ENCODE measurements around the gene NDUFB3.

NDUFB3 gene

GRCh38 chr2:201046881-201047280 lies 24.9 kb upstream of the NDUFB3 start:
- TF ChIP-seq EZH2phosphoT487 (IDR thresholded peaks at IDR 0.05; ENCODE audit: low read length) (no peak), EZH2 (optimal IDR thresholded peaks at IDR 0.05; ENCODE audit: low read depth, low read length) (no peak)
- TF ChIP-seq, protein P1, sequence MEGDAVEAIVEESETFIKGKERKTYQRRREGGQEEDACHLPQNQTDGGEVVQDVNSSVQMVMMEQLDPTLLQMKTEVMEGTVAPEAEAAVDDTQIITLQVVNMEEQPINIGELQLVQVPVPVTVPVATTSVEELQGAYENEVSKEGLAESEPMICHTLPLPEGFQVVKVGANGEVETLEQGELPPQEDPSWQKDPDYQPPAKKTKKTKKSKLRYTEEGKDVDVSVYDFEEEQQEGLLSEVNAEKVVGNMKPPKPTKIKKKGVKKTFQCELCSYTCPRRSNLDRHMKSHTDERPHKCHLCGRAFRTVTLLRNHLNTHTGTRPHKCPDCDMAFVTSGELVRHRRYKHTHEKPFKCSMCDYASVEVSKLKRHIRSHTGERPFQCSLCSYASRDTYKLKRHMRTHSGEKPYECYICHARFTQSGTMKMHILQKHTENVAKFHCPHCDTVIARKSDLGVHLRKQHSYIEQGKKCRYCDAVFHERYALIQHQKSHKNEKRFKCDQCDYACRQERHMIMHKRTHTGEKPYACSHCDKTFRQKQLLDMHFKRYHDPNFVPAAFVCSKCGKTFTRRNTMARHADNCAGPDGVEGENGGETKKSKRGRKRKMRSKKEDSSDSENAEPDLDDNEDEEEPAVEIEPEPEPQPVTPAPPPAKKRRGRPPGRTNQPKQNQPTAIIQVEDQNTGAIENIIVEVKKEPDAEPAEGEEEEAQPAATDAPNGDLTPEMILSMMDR (IDR thresholded peaks at IDR 0.05; ENCODE audit: low read length): no peak
- H3K79me2 ChIP-seq (ENCODE audit: low read length): peaks cover 78% of the 10 kb centered on the region
- no peaks in the 10 kb centered on the region for H3K4me1 ChIP-seq (ENCODE audit: low read length)
- no peak for DNase-seq
- H3K27me3 ChIP-seq (replicated peaks; ENCODE audit: insufficient read depth, low read length): no peaks in the 10 kb centered on the region
- no peak overlapping the region for H3K4me3 ChIP-seq (ENCODE audit: low read length)
- H2AFZ ChIP-seq (ENCODE audit: low read length): no peak overlapping the region
- H3K4me2 ChIP-seq (ENCODE audit: low read depth, low read length): no peak overlapping the region
- no peaks in the 10 kb centered on the region for H3K9me2 ChIP-seq (replicated peaks; ENCODE audit: insufficient read depth, low read length)
- no peaks in the 10 kb centered on the region for H4K20me1 ChIP-seq (ENCODE audit: insufficient read depth, low read length)
- no peaks in the 10 kb centered on the region for H3K9me3 ChIP-seq (replicated peaks; ENCODE audit: insufficient read depth, low read length)
- H3F3A ChIP-seq (ENCODE audit: insufficient read depth, low read length): no peaks in the 10 kb centered on the region
- no peak overlapping the region for H3K27ac ChIP-seq (ENCODE audit: low read length)
- no peaks in the 10 kb centered on the region for H3K36me3 ChIP-seq (replicated peaks; ENCODE audit: insufficient read depth, low read length)
- H3K9ac ChIP-seq (ENCODE audit: low read length): no peak overlapping the region

- H3K36me3 ChIP-seq (replicated peaks; ENCODE audit: insufficient read depth, low read length): no peaks in the 10 kb centered on the region
Observed at GRCh38 chr2:201049455-201049854, 22.3 kb upstream of the NDUFB3 start.

DNA sequence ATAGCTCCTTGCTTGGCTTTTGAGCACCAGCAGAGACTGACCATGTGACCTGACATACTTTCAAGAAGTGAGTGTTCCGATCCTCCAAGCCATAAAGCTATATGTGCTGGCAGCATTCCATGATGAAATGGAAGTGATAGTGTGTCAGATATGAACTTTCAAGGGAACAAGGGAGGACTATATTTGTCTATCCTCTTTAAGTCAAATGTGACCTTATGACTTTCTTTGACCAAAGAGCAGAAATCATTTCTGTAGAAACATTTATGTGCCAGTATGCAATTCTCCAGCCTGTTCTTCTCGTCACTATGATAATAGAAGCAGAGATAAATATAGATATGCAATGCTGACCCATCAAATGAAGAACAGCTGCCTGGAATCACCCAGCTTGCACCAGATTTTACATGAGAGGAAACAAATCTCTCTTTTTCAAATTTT lies 14.7 kb upstream of the NDUFB3 start:
- no peaks in the 10 kb centered on the region for H3K9me3 ChIP-seq (replicated peaks; ENCODE audit: insufficient read depth, low read length)
- H3K9me2 ChIP-seq (replicated peaks; ENCODE audit: insufficient read depth, low read length): no peaks in the 10 kb centered on the region
- H3K4me2 ChIP-seq (ENCODE audit: low read depth, low read length): peak overlapping the region; percentile 58
- peaks cover 94% of the 10 kb centered on the region for H3K79me2 ChIP-seq (ENCODE audit: low read length)
- peak overlapping the region; percentile 28; the same call in 1 of the 2 replicates for H3K9ac ChIP-seq (ENCODE audit: low read length)
- peak overlapping the region; percentile 12; the same call in 1 of the 2 replicates for H3K4me3 ChIP-seq (ENCODE audit: low read length)
- H3K27ac ChIP-seq (ENCODE audit: low read length): peak overlapping the region; percentile 78
- peak; percentile 52 for DNase-seq
- H3K27me3 ChIP-seq (replicated peaks; ENCODE audit: insufficient read depth, low read length): no peaks in the 10 kb centered on the region
- no peak overlapping the region for H2AFZ ChIP-seq (ENCODE audit: low read length)
- no peaks in the 10 kb centered on the region for H4K20me1 ChIP-seq (ENCODE audit: insufficient read depth, low read length)
- H3K36me3 ChIP-seq (replicated peaks; ENCODE audit: insufficient read depth, low read length): no peaks in the 10 kb centered on the region
- no peak for TF ChIP-seq EZH2 (optimal IDR thresholded peaks at IDR 0.05; ENCODE audit: low read depth, low read length)
- peaks cover 29% of the 10 kb centered on the region for H3F3A ChIP-seq (ENCODE audit: insufficient read depth, low read length)
- peaks cover 51% of the 10 kb centered on the region for H3K4me1 ChIP-seq (ENCODE audit: low read length)

More at GRCh38 chr2:201049455-201049854, 22.3 kb upstream of the NDUFB3 start:
- Histone ChIP-seq H3K9me3 (replicated peaks; ENCODE audit: insufficient read depth, low read length) (no peaks in the 10 kb centered on the region), H3K27me3 (replicated peaks; ENCODE audit: insufficient read depth, low read length) (no peaks in the 10 kb centered on the region), H3K9ac (ENCODE audit: low read length) (no peak overlapping the region), H3K79me2 (ENCODE audit: low read length) (peaks cover 94% of the 10 kb centered on the region), H4K20me1 (ENCODE audit: insufficient read depth, low read length) (no peaks in the 10 kb centered on the region), H3K4me1 (ENCODE audit: low read length) (peaks cover 4% of the 10 kb centered on the region; the same call in 1 of the 2 replicates), H3K27ac (ENCODE audit: low read length) (peak overlapping the region; percentile 30; the same call in 1 of the 2 replicates), H3K4me2 (ENCODE audit: low read depth, low read length) (no peak overlapping the region), H3K4me3 (ENCODE audit: low read length) (no peak overlapping the region), H3F3A (ENCODE audit: insufficient read depth, low read length) (peaks cover 5% of the 10 kb centered on the region), H3K9me2 (replicated peaks; ENCODE audit: insufficient read depth, low read length) (no peaks in the 10 kb centered on the region), H2AFZ (ENCODE audit: low read length) (no peak overlapping the region)
- TF ChIP-seq EZH2 (optimal IDR thresholded peaks at IDR 0.05; ENCODE audit: low read depth, low read length) (no peak), EZH2phosphoT487 (IDR thresholded peaks at IDR 0.05; ENCODE audit: low read length) (no peak)
- TF ChIP-seq, protein P1 (IDR thresholded peaks at IDR 0.05; ENCODE audit: low read length): no peak
- peak; percentile 63 for DNase-seq

- no peak overlapping the region for H2AFZ ChIP-seq (ENCODE audit: low read length)
- H3K9me3 ChIP-seq (replicated peaks; ENCODE audit: insufficient read depth, low read length): no peaks in the 10 kb centered on the region
- H3K27me3 ChIP-seq (replicated peaks; ENCODE audit: insufficient read depth, low read length): no peaks in the 10 kb centered on the region
- H3K36me3 ChIP-seq (replicated peaks; ENCODE audit: insufficient read depth, low read length): no peaks in the 10 kb centered on the region
- H3K4me1 ChIP-seq (ENCODE audit: low read length): peaks cover 48% of the 10 kb centered on the region
- peak overlapping the region; percentile 78 for H3K27ac ChIP-seq (ENCODE audit: low read length)
- H4K20me1 ChIP-seq (ENCODE audit: insufficient read depth, low read length): no peaks in the 10 kb centered on the region
- peak overlapping the region; percentile 6; the same call in 1 of the 2 replicates for H3K4me3 ChIP-seq (ENCODE audit: low read length)
- TF ChIP-seq EZH2phosphoT487 (IDR thresholded peaks at IDR 0.05; ENCODE audit: low read length) (no peak), EZH2 (optimal IDR thresholded peaks at IDR 0.05; ENCODE audit: low read depth, low read length) (no peak)
- TF ChIP-seq, protein P1 (IDR thresholded peaks at IDR 0.05; ENCODE audit: low read length): no peak
- H3K4me2 ChIP-seq (ENCODE audit: low read depth, low read length): peak overlapping the region; percentile 58
- no peaks in the 10 kb centered on the region for H3K9me2 ChIP-seq (replicated peaks; ENCODE audit: insufficient read depth, low read length)
- peak overlapping the region; percentile 28; the same call in 1 of the 2 replicates for H3K9ac ChIP-seq (ENCODE audit: low read length)
- H3K79me2 ChIP-seq (ENCODE audit: low read length): peaks cover 90% of the 10 kb centered on the region
- peaks cover 26% of the 10 kb centered on the region for H3F3A ChIP-seq (ENCODE audit: insufficient read depth, low read length)
- no peak for DNase-seq
Observed at GRCh38 chr2:201057715-201058248, 14.0 kb upstream of the NDUFB3 start.
